Mammary epithelial cell (primary cell): Measurements from ENCODE around the gene U2AF1L4.

Source experiments
- EZH2 ChIP-seq: IDR thresholded peaks from 2 replicates; pipeline ENCODE4 v1.6.1; 2012; ENCODE audit warnings: low read length, inconsistent platforms, borderline replicate concordance
- TF ChIP-seq, protein P1 (sequence below), 2 donors: IDR thresholded peaks in 1 of 2; conservative IDR thresholded peaks in 1 of 2; 2 replicates each; pipeline ENCODE4 v1.5.1; 2011 to 2012; ENCODE audit warnings: inconsistent platforms in 2 of 2, low read length in 2 of 2, mild to moderate bottlenecking in 2 of 2, control low read depth in 1 of 2, low read depth in 1 of 2; ENCODE audit not compliant: insufficient read depth in 1 of 2; ENCODE audit errors: extremely low read depth in 1 of 2

DNA sequence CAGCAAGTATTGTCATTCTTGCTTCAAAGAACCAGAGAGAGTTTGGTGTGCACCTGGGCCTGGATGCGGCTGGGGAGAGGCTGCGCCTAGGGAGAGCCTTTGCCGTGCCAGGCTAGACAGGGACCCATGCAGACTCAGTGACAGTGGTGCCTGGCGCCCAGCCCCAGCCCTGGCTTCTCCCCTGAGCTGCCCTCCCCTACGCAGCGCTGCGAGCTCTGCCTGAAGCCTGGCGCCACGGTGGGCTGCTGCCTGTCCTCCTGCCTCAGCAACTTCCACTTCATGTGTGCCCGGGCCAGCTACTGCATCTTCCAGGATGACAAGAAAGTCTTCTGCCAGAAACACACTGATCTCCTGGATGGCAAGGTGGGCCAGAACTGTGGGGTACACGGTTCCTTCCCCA is 15.5 kb downstream of the U2AF1L4 start:
- TF ChIP-seq, protein P1, sequence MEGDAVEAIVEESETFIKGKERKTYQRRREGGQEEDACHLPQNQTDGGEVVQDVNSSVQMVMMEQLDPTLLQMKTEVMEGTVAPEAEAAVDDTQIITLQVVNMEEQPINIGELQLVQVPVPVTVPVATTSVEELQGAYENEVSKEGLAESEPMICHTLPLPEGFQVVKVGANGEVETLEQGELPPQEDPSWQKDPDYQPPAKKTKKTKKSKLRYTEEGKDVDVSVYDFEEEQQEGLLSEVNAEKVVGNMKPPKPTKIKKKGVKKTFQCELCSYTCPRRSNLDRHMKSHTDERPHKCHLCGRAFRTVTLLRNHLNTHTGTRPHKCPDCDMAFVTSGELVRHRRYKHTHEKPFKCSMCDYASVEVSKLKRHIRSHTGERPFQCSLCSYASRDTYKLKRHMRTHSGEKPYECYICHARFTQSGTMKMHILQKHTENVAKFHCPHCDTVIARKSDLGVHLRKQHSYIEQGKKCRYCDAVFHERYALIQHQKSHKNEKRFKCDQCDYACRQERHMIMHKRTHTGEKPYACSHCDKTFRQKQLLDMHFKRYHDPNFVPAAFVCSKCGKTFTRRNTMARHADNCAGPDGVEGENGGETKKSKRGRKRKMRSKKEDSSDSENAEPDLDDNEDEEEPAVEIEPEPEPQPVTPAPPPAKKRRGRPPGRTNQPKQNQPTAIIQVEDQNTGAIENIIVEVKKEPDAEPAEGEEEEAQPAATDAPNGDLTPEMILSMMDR (conservative IDR thresholded peaks at IDR 0.05 in 1 of 2, IDR thresholded peaks at IDR 0.05 in 1 of 2; ENCODE audit: extremely low read depth in 1 of 2, insufficient read depth in 1 of 2, low read depth in 1 of 2, low read length in 2 of 2) = no peak
- TF ChIP-seq EZH2 = no peak
